ENCODE results near the gene PCNX3. TPM values are rescaled to one million over a fixed set of nuclear protein-coding genes. Genes with fewer than 3 reads are reported as not detected.

PCNX3 gene
- total RNA-seq, 1 donor from 2014 or later: 8.6 TPM

DNA sequence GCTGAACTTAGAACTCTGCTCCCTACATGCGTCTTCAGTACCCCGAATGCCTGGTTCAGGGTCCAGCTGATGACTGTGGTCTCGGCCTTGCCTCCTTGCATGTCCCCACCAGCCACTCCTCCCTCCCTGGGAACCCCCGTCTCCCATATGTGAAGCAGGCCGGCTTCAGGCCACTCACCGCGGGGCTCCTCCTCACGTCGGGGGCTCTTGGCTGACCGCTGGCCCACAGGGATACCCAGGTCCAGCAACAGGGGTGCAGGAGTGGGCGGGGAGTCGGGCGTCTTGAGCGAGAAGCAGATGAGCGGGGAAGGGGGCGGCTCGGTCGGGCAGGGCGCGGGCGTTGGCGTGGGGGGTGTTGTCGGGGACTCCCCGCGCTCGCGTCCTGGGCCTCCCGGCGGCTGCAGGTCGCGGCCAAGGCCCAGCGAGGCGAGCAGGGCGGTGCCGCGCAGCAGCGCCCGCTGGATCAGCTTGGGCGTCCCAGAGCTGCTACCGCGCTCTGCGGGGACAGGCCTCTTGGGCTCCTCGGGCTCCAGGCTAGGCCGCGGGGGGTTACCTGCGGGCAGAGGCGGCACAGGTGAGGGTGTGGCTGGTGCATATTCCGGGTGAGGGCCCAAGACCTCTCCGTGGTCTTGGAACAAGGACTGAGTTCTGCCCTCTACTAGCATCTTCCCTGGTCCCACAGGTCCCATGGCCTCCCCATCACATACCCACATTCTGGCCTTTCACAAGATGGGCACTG lies 16.2 kb upstream of the PCNX3 start:
- DNase-seq: no peak

DNA sequence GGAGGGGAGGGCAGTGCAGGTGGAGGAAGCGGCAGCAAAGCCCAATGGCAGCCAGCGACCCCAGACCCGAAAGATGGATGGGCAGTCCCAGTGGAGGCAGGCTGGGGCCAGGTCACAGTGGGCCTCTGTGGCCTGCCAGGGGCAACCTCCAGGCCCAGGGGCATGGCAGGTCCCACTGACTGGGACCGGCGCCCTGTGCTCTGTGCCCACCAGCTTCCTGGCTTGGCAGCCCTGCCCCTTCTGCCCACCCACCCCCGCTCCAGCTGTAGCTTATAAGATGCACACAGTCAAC lies 15.7 kb upstream of the PCNX3 start:
- no peak for DNase-seq

DNA sequence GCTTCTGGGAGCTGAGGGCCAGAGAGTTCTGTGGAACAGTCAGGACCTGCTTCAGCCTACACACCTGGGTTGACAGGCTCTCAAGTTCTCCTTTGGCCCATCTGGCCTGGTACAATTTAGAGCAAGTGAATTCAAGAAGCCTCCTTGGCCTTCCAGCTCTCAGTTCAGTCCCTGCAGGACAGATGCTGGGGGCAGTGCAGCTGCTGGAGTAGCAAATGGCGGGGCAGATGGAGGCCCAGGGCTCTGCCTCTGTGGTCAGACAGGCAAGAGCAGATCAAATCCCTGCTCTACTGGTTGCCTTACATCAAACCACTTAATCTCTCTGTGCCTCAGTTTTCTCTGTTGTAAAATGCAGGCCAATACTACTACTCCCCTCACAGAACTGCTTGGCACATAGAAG lies 11.3 kb upstream of the PCNX3 start:
- DNase-seq: no peak

GRCh38 chr11:65606876-65607613 lies 8.5 kb upstream of the PCNX3 start:
- DNase-seq: peak; percentile 92

DNA sequence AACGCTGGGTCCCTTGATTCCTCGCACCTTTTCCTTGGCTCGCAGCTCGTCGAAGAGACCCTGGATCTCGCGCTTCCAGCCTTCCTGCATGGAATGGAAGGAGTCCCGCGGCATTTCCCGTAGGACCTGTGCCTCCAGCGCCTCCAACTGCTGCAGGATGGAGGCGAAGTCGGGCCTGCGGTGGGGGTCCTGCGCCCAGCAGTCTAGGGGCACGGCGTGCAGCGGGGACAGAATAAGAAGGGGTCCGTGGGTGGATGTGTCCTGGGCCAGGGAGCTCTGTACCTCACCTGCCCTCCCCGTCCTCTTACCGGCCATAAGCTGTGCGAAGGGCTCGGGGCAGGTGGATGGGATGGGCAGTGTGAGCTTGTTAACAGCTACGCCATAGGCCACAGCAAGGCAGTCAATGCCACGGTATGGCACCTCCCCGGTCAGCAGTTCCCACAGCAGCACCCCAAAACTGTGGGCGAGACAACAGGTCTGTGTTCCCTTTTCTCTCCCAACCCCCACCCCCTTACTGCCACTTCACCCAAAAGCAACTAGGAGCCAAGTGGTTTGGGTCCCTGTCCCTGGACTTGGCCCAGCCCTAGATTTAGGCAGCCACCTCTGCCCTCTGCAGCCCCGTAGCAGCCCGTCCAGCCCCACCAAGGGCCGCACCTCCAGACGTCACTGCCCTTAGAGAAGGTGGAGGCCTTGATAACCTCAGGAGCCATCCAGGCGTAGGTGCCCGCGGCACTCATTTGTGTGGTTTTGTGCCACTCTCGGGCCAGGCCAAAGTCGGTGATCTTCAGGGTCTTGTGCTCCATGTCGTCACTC lies 7.8 kb upstream of the PCNX3 start:
- no peak for DNase-seq

DNA sequence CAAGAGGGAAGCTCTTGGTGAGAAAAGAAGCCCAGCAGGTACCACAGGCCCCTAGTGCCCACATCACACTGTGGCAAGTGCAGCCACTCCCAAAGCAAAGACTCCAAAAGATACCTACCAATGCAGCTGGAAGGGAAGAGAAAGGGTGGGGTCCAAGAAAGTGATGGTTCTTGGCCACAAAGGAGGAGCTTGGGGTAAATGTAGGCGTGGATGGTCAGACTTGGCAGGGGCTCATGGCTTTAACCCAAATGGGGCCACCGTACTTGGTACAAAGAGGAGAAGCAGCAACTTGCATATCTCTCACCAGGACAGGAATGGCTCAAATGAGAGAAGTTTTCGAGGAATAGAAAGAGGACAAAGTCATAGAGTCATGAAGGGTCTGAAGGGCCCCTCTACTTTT lies 6.3 kb upstream of the PCNX3 start:
- DNase-seq: no peak

DNA sequence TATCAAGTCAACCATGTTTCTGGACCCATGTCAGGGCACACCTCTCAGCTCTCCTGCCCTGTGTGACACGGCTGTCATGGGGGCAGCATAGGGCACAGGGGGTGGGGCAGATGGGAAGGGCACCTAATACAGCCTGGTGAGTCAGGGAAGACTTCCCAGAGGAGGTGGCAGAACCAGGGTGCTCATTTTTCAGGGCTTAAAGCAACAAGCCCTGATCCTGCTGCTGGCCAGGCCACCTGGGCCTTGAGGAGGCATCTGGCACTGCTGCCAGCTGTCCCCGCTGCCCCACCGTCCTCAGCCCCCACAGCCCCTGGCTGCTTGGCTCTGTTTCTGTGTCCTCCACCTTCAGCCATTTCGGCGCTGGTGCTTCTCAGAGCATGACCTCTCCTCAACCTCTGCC lies 5.9 kb upstream of the PCNX3 start:
- no peak for DNase-seq

GRCh38 chr11:65610404-65610803 lies 5.2 kb upstream of the PCNX3 start:
- no peak for DNase-seq

GRCh38 chr11:65611028-65611757 lies 4.4 kb upstream of the PCNX3 start:
- no peak for DNase-seq

- DNase-seq: no peak
Observed at GRCh38 chr11:65611758-65612603, 3.6 kb upstream of the PCNX3 start.

- no peak for DNase-seq
Observed at GRCh38 chr11:65612691-65613090, 2.9 kb upstream of the PCNX3 start.

- no peak for DNase-seq
Observed at GRCh38 chr11:65613091-65613928, 2.3 kb upstream of the PCNX3 start.

GRCh38 chr11:65615950-65616574 lies 486 bp downstream of the PCNX3 start:
- no peak for DNase-seq

GRCh38 chr11:65616575-65617001 lies 1.0 kb downstream of the PCNX3 start:
- no peak for DNase-seq

DNA sequence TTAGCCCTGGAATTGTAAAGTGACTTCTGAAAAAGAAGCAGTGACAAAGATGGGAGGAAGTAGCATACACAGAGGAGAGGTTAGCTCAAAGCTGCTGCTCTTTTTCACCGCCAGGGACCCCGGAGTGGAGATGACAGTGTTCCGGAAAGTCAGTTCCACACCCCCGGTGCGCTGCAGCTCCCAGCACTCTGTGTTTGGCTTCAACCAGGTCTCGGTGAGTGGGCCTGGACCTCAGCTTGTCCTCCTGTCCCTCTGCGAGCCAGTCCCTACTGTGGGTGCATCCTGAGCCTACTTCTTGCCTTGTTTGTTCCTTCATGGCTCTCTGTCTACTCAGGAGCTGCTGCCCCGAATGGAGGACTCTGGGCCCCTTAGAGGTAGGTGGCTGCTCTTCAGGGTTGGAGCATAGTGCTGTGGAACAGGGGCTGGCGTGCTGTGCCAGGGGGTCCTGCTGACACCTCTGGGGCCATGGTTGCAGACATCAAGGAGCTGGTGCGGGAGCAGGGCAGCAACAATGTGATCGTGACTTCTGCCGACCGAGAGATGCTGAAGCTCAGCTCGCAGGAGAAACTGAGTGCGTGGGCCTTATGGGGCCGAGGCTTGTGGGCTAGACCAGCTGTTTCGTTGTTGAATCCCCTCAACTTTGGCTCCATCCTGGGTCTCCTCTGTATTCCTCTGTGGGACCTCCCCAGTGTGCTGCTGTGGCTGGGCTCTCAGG lies 1.7 kb downstream of the PCNX3 start:
- no peak for DNase-seq

DNA sequence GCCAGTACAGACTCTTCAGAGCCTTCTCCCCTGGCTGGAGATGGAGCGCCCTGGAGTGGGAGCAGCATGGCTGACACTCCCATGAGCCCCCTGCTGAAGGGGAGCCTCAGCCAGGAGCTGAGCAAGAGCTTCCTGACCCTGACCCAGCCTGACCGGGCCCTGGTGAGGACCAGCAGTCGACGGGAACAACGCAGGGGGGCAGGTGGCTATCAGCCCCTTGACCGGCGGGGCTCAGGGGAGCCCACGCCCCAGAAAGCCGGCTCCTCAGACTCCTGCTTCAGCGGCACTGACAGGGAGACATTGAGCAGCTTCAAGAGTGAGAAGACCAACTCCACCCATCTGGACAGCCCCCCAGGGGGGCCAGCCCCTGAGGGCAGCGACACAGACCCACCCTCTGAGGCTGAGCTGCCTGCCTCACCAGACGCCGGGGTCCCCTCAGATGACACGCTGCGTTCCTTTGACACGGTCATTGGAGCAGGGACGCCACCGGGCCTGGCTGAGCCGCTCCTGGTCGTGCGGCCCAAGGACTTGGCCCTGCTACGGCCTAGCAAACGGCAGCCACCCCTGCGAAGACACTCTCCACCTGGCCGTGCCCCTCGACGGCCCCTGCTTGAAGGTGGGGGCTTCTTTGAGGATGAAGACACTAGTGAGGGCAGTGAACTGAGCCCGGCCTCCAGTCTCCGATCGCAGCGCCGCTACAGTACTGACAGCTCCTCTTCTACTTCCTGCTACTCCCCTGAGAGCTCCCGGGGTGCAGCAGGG lies 2.6 kb downstream of the PCNX3 start:
- DNase-seq: no peak

- no peak for DNase-seq
Observed at GRCh38 chr11:65618763-65619162, 3.2 kb downstream of the PCNX3 start.

DNA sequence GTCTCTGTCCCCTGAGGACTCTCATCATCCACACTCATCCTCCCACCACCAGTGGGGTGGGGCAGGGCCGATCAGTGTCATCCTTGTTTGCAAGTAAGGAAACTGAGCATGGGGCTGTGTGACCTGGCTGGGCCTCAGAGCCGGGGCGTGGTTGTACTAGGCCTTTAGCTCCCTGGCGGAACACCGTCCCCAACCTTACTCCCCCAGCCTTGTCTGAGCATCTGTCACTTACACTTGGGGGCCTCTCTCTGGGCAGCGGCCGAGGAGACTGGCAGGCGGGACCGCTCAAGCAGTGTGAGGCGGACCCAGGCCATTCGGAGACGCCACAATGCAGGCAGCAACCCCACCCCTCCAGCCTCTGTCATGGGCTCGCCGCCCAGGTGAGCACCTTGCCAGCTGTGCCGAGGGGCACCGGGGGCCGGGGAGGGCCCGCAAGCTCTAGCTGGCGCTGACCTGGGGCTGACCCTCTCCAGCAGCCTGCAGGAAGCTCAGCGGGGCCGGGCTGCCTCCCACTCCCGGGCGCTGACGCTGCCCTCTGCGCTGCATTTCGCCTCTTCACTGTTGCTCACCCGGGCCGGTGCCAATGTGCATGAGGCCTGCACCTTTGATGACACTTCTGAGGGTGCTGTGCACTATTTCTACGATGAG lies 3.8 kb downstream of the PCNX3 start:
- no peak for DNase-seq
